Fibroblast of skin of abdomen (primary cell): ENCODE results near the gene BLM. TPM values are rescaled to one million over a fixed set of nuclear protein-coding genes. Genes with fewer than 3 reads are reported as not detected.
"Not testable (repeated sequence)": the region's sequence is repeated elsewhere in the genome, so short reads cannot be mapped to it uniquely, and the experiment has no call there.

Experiments used
- DNase-seq: peaks from one replicate; pipeline ENCODE4 v3.0.0-alpha.2; 2013
- polyA plus RNA-seq, 2 experiments: library from polyadenylated mRNA; unstranded; fragments of 120-200 nt; gene quantifications; one replicate each; pipeline ENCODE4 v1.2.1, GENCODE V29; 2013; ENCODE audit not compliant: insufficient read length in 2 of 2

The BLM gene
- polyA plus RNA-seq (2013, experiment 1 of 2; ENCODE audit: insufficient read length), result 4.9 TPM
- 5.0 TPM for polyA plus RNA-seq (2013, experiment 2 of 2; ENCODE audit: insufficient read length)

DNA sequence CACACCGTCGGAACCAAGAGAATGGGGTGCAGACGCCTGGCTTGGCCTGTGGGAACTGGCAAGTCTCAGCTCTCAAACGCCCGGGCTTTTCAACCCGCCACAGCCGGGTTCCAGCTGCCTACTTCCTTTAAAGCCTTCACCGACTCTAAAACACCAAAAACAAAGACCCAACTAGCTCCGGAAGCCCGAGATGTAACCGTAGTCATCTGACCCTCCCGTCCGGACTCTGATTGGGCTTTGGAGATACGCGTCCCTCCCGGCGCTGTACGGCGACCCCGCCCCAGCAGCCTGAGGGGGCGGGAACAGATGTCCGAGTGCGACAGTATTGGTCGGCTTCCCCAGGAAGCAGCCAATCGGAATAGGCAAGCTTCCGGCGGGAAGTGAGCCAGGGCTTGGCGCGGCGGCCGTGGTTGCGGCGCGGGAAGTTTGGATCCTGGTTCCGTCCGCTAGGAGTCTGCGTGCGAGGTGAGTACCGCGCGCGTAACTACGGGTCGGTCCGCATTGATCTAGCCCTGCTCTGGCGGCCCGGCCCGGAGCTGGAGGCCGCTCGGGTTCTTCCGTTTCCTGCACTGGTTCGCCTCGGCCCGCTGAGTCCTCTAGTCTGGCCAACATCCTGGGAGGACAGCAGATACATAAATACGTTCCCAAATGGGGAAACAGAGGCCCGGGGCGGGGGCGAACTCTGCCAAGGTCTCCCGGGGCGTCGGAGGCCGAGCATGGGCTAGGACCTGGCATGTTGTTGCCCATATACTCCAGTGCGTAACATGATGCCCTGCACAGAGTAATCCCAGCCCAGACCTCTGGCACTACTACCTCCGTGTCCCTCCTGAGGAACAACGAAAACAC lies at the start of gene BLM:
Gene BLM, plus strand, starts transcription at position 371 of the 846 bp plus-strand sequence. CDS start 30,047 bp downstream, outside the sequence.
- DNase-seq, result peak; percentile 97

DNA sequence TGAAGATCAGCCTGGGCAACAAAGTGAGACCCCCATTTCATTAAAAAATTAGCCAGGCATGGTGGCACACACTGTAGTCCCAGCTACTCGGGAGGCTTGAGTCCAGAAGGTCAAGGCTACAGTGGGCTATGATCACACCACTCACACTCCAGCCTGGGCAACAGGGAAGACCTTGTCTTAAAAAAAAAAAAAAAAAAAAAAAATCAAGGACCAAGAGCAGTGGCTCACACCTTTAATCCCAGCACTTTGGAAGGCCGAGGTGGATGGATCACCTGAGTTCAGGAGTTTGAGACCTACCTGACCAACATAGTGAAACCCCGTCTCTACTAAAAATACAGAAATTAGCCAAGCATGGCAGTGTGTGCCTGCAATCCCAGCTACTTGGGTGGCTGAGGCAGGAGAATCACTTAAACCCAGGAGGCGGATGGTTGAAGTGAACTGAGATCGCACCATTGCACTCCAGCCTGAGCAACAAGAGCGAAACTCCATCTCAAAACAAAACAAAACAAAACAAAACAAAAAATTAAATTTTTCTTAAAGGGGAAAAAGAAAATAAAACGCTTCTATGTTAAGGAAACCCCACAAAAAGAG lies 49.3 kb upstream of the BLM start:
- DNase-seq, result not testable (repeated sequence)

DNA sequence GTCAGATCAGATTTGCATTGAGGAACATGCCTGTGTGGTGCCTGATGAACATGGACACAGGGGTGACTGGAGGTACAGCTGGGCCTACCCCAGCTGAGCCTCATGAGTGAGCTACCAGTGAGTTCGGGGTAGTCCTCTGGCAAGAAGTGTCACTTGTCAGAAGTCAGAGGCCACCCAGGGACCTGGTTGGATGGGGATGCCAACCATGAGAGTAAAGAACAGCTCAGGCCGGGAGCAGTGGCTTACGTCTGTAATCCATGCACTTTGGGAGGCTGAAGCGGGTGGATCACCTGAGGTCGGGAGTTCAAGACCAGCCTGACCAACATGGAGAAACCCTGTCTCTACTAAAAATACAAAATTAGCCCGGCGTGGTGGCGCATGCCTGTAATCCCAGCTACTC lies 46.5 kb upstream of the BLM start:
- not testable (repeated sequence) for DNase-seq

DNA sequence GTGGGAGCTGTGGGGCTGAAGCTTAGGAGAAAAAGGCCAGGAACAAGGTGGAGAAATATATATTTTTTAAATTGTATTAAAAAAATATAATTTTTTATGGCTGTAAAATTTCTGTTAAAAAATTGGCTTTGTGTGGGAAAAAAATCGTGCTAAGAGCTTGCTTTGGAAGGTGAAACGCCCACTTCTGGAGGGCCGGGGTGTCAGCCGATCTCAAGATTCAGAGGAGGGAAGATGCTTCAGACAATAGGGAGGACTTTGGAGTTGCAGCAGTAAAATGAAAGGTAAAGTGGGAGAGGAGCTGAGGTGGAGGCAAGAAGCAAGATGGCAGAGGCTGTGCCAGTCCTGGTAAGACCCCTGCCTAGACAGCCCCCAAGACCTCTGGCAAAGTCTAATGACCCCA lies 45.9 kb upstream of the BLM start:
- DNase-seq, result no peak

DNA sequence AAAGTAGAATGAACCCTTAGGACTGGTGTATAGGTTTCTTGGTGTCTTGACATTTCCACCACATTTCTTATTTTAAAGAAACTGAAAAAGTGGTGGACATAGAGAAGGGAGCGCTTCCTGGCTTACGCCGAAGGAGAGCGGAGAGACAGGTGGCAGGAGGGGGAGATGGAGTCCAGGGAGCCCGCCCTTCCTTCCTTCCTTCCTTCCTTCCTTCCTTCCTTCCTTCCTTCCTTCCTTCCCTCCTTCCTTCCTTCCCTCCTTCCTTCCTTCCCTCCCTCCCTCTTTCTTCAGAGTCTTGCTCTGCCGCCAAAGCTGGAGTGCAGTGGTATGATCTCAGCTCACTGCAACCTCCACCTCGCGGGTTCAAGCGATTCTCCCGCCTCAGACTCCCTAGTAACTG lies 43.8 kb upstream of the BLM start:
- DNase-seq, result not testable (repeated sequence)

DNA sequence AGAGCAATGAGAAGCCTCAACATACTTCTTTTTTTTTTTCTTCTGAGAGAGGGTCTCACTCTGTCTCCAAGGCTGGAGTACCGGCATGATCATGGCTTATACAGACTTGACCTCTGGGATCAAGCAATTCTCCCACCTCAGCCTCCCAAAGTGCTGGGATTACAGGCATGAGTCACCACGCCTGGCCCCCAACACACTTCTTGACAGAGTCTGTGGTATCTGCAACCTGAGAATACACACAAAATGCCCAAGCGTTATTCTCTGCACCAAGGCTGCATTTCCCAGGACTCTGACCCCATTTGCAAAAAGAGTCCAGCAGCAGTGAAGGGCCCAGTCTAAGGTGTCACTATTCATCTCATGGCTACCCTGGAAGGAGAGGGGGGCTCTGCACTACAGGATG lies 42.7 kb upstream of the BLM start:
- no peak for DNase-seq

DNA sequence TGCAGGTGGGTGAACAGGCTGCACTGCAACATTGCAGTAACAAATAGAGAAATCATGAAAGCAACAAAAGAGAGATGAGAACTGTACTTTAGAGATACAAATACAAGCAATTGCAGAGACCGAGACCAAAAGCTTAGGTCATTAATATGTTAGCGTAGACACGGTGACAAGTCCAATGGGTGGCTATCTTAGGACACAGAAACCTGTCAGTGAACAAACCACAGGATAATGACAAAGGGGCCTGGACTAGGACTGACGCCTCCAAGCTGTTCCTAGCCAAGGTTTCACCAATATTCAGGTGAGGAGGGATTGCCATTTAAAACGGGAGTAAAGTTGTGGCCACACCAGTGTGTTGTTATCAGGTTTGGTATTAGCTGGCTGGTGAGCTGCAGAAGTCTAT lies 41.7 kb upstream of the BLM start:
- DNase-seq, result no peak

DNA sequence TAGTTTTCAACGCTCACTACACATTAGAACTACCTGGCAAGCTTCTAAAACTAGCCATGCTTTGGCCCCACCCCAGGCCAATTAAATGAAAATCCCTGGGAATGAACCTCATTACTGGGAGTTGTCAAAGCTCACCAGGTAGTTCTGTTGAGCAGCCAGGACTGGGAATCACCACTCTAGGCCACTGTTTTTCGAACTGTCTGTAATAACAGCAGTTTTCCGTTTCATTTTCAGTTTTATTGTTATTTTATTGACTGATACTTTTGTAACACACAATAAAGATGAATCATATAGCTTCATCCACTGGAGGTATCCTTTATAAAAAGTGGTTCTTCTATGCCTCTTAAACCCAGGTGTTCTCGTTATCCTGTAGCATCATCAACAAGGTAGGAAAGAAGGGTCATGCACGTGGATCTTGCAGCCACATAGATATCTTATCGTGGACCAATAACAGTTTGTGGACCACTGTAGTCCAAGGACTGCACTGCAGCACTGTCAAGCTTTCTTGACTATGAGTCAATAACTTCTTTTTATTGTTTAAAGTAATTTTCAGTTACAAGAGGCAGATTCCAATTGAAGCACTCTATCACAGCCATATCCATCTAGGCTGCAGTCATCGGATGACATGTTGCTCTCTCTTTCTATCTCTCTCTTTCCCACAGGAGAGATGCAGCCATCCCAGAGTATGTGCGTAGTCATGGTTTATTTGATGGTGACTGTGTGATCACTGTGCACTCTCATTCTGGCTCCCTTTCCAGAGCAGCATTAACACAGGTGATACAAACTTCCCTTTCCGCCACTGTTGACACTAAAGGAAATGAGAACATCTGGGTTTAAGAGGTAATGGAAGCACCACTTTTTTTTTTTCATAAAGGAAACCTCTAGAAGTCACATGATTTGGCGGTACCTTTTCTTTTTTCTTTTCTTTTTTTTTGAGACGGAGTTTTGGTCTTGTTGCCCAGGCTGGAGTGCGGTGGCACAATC lies 39.0 kb upstream of the BLM start:
- no peak for DNase-seq

DNA sequence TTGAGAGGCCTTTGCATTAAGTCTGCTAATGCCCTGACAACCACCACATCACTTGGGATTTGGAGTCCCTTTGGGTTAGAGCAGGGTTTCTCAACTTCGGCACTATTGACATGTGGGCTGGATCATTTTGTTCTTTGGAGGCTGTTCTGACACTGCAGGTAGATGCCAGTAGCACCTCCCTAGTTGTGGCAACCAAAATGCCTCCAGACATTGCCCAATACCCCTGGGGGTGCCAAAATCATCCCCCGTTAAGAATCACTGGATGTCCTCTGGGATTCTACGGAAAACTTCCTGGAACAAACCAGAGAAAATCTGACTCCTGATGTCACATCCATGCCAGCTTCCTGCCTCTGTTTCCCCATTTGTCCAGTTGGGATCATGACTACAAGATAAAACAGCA lies 37.2 kb upstream of the BLM start:
- no peak for DNase-seq

DNA sequence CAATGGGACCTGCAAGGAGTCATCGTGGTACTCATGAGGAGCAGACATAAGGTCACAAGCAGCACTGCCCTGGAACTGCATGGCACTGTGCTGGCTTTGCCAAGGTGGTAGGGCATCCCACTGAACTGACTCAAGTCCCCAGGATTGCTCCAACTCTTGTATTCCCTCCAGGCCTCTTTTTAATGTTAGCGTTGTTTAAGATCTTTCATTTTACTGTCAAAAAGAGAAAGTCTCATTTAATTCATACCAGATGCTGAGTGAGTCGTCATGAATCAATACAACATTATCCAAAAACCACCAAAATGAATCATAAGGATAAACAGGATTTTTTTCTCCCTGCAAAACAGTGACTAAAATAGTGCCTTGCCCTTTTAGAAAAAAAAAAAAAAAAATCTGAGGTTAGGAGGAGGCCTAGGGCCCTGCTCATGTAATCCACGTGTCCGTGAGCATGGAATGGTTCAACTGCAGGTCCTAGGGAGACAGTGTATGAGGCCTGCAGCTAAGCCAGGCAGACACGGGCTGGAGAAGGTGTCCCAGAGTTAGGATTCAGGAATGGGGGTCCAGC lies 36.7 kb upstream of the BLM start:
- peak; percentile 97 for DNase-seq

DNA sequence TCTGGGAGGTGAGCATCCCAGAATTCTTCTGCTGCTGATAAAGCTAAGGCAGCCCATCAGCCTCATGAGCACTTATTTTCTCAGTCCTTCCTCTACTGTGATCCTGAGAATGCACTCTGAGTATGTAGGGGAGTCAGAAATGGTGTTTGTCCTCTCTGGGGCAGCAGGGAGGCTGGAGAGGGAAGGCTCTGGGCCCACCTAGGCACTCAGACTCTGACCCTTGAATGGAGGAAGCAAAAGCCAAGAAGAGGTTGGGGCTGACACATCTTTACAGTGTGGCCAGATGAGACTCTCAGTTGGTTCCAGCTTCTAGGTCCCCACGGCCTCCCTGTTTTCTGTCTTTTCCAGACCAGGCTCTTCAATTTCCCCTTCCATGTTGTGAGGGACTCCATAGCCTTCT lies 36.1 kb upstream of the BLM start:
- DNase-seq, result no peak

DNA sequence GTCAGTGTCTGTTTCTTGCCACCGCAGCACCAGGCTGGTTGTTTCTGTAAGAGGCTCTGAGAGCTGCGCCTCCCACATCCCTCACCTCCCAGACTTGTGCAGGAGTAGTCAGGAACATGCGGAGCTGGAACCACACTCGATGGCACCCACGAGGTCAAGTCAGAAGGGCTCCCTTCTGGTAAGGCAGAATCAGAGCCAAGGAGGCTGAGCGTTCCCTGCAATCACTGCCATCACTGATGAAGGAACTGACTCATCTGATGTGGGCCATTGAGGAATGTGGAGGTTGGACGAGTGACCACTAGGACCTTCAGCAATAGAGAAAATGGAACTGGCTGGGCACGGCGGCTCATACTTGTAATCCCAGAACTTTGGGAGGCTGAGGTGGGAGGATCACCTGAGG lies 35.7 kb upstream of the BLM start:
- DNase-seq, result peak; percentile 75

DNA sequence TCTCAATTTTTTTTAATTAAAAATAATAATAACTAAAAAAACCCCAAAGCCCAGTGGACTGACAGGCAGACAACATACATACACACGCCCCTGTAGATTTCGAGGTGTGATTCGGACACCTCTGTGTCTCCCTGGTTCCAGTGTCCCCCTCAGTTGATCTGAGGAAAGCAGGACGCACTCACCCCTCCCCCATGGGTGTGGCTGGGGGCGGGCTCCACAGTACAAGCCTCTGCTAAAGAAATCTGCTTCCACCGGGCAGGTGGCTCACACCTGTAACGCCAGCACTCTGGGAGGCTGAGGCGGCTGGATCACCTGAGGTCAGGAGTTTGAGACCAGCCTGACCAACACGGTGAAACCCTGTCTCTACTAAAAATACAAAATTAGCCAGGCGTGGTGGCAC lies 33.8 kb upstream of the BLM start:
- DNase-seq, result no peak

DNA sequence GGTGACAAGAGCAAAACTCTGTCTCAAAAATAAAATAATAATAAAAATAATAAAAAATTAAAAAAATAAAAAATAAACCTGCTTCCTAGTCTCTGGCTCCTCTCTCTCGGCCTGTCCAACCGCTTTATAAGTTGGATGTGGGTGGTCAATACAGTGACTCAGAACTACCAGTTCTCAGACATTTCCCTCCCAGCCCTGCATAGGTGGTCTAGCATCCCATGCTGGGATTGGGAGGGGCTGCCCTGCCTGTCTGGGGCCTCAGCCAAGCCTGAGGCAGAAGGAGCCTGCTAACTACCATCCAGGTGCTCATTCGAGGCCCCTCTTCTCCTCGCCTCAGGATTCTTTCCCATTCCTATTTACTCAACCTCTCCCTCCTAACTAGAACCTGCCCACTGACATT lies 33.3 kb upstream of the BLM start:
- DNase-seq, result no peak

DNA sequence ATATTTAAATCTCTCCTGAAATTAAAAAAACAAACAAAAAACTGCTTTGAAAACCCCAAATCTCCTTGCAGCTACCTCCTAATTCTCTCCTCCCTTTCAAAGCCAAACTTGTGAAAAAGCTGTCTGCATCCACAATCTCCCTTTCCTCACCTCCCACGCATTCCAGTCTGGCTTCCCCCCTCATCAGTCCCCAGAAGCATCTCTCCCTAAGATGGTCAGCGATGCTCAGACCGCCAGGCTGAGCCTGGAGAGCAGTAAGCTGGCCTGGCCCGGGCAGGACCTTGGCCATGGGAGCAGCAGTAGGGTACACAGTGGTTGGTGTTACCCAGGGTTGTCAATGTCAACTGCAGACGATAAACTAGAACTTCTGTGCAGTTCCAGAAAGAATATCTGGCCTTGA lies 32.9 kb upstream of the BLM start:
- no peak for DNase-seq

DNA sequence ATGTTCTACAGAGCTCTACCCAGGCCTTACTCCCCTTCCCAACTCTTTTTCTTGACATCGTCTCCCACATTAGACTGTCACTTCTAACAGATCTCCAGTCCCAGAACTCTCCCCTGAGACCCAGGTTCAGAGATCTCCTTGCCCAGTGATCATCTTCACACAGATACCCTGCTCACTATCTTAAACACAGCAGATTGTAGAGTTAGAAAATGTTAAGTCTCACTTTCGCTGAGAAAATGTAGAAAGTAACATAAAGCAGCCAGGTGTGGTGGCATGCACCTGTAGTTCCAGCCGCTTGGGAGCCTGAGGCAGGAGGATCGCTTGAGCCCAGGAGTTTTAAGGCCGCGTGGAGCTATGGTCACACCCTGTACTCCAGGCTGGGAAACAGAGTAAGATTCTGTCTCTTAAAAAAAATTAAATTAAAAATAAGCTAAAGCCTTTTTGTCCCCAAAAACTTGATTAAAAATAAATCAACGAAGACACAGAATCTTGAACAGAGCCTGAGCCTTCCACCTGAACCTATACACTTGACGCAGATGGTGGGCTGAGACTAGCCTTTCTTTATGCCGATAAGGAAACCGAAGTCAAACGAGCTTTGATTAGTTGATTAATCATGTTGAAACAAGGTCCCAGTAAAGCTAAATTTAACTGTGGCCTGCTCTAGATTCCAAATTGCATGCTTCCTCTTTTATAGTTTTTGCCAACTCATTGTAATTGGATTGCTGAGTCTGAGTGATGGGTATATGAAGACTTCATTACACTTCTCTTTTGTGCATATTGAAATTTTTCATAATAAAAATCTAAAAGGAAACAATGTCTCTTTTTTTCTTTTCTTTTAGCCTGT lies 31.3 kb upstream of the BLM start:
- DNase-seq, result no peak

DNA sequence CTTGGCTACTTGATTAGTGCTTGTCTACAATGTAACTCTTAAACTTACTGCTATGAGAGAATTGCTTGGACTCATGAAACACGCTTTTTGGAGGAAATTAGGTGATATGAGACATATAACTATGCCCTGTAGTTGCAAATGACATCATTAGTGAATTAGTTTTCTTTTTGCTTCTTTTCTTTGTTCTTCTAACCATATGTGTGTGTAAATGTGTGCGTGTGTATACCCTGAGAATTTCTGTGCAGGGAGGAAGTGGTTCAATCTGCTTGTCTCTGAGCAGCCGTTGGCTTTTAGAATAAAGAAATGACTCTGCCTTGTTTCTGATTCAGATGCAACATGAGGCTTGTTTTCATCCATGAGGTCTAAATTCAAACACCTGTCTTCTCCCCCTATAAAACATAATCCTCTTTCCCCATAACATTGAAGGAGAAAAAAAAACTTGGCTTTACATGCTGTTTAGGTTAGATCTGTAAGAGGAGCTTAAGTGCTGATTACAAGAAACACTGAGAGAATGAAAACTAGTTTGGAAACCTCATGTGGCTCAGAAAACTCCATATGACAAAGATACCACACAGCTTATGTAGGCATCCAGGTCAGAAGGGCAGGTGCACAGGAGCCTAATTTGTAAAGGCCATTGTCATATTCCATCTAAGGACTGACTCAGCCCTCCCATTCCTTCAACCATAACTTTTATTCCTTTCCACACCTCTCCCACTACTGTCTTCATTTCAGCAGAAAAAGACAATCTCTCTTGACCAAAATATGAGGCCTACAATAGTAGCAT lies 30.5 kb upstream of the BLM start:
- no peak for DNase-seq

DNA sequence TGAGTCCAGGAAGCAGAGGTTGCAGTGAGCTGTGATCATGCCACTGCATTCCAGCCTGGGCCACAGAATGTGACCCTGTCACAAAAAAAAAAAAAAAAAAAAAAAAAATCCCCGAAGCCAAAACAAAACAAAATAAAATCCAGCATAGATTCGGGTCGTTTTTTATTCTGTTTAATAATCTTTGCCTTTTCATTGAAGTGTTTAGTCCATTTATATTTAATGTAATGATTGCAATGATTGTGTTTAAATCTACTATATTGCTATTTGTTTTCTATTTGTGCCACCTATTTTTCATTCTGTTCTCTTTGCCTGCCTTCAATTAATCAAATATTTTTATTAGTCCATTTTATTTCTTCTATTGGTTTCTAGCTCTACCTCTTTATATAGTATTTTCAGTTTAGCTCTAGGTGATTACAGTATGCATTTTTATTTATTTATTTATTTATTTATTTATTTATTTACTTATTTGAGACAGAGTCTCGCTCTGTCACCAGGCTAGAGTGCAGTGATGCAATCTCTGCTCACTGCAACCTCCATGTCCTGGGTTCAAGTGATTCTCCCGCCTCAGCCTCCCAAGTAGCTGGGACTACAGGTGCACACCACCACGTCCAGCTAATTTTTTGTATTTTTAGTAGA lies 27.7 kb upstream of the BLM start:
- not testable (repeated sequence) for DNase-seq

DNA sequence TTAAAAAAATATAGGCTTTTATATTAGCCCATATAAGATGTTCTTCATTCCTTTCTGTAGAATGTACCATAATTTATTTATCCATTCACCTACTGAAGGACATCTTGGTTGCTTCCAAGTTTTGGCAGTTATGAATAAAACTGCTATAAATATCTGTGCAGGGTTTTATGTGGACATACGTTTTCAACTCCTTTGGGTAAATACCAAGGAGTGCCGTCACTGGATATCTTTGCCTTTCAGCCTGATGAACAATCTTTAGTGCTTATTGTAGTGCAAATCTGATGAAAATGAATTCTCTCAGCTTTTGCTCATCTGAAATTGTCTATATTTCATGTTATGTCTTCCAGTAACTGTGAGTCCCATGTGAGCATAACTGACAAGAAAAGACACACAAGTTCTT lies 26.6 kb upstream of the BLM start:
- DNase-seq, result peak; percentile 43

DNA sequence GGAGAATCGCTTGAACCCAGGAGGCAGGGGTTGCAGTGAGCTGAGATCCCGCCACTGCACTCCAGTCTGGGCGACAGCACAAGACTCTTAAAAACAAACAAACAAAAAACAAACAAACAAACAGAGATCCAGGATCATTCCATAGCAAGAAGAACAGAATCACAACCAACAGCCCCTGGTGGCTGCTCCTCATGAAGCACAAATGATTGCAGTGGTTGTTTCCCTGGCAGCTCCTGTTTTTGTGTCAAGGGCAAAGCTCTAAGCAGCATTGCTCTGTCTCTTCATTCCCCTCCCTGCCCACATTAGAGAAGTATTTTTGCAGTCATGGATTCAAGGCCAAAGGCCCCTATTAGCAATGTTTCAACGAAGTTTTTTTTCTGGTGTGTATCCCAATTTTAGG lies 25.8 kb upstream of the BLM start:
- DNase-seq, result no peak
